AG09309 (cell line): ENCODE data around the gene ITPR3.

Source experiments
- DNase-seq: peaks from one replicate; pipeline ENCODE4 v3.0.0-alpha.2; 2010; ENCODE audit warnings: low read depth
- H3K4me3 ChIP-seq: 2 replicates; pipeline ENCODE4 v1.5.1; 2011; ENCODE audit warnings: mild to moderate bottlenecking, low read depth, low read length, moderate library complexity; ENCODE audit not compliant: control insufficient read depth
- CTCF ChIP-seq: IDR thresholded peaks from 2 replicates; pipeline ENCODE4 v1.5.1; 2011; ENCODE audit warnings: mild to moderate bottlenecking, low read depth, low read length, inconsistent platforms; ENCODE audit not compliant: insufficient read depth, control insufficient read depth; ENCODE audit errors: missing control alignments

ITPR3 gene

GRCh38 chr6:33613146-33613794 lies 7.9 kb upstream of the ITPR3 start:
- no peak overlapping the region for H3K4me3 ChIP-seq
- TF ChIP-seq CTCF, result no peak
- peak; percentile 63 for DNase-seq

GRCh38 chr6:33613795-33614168 lies 7.3 kb upstream of the ITPR3 start:
- DNase-seq, result peak; percentile 64
- H3K4me3 ChIP-seq, result no peak overlapping the region
- no peak for TF ChIP-seq CTCF

- no peak for DNase-seq
- no peak for TF ChIP-seq CTCF
- H3K4me3 ChIP-seq, result no peak overlapping the region
Observed at GRCh38 chr6:33616113-33616512, 5.0 kb upstream of the ITPR3 start.

- no peak for TF ChIP-seq CTCF
- no peak for DNase-seq
Observed at GRCh38 chr6:33616913-33617312, 4.2 kb upstream of the ITPR3 start.

GRCh38 chr6:33619166-33619840 lies 1.8 kb upstream of the ITPR3 start:
- DNase-seq, result no peak
- no peak overlapping the region for H3K4me3 ChIP-seq
- no peak for TF ChIP-seq CTCF

More at GRCh38 chr6:33616913-33617312, 4.2 kb upstream of the ITPR3 start:
- H3K4me3 ChIP-seq, result no peak overlapping the region

- no peak for TF ChIP-seq CTCF
- peak; percentile 16 for DNase-seq
- H3K4me3 ChIP-seq, result peak overlapping the region; percentile 76
Observed at GRCh38 chr6:33620158-33620855, 815 bp upstream of the ITPR3 start.
